ENCODE measurements around the gene PRKG1.

- TF ChIP-seq CTCF (IDR thresholded peaks at IDR 0.05) (no peak), POLR2A (IDR thresholded peaks at IDR 0.05) (no peak), EP300 (IDR thresholded peaks at IDR 0.05) (no peak), POLR2AphosphoS5 (IDR thresholded peaks at IDR 0.05) (no peak)
Measured at GRCh38 chr10:51743146-51743545, 668.9 kb downstream of the PRKG1 start.
